Activated CD4-positive, CD25-positive, alpha-beta regulatory T cell treated with anti-CD3 and anti-CD28 coated beads, Interleukin-2, amount 50 U/mL, for 16 hours (primary cell): ENCODE results near the gene ITGA7.

Experiments
- DNase-seq: peaks from one replicate; pipeline ENCODE4 v3.0.0-alpha.2; 2020; ENCODE audit warnings: low read depth, low spot score

Gene ITGA7

DNA sequence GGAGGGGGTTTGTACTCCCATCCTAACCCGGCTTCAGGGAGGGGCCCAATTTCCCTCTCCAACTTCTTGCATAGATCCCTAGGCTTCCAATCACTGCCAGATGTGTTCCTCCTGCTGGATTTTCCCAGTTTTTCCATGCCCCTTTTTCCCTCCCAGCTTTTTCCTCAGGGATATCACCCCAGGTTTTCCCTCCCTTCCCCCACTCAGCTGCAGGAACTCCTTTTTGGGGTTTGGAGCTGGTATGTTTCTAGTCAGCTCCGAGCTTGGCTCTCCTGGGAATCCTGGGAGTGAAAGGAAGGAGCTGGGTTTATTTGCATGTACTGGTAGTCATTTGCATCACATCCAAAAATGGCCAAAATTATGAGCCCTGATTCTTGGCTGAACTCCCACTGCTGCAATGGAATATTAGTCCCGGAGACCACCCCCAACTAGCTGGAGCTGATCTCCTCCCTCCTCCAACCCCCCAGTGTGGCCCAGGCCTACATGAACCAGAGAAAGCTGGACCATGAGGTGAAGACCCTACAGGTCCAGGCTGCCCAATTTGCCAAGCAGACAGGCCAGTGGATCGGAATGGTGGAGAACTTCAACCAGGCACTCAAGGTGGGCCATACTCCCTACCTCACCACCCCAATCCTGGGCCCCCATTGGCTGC, 11.0 kb upstream of the ITGA7 start:
- no peak for DNase-seq

DNA sequence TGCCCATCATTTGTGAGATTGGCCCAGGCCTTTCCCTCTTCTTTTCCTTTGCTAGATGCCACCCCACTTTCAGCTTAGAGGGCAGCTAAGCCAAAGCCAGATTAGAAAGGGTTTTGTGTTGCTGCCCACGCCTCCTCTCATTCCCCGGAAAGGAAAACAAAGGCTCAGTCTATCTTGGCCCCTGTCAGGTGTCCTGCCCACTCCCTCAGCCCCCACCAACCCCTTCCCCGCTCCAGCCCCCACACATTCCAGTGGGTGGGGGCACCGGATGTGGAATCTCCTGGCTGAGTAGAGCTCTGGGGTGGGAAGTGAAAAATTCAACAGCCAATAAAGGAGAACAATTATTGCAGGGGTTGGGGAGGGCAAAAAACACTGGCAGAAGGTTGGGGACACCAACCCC, 10.3 kb upstream of the ITGA7 start:
- no peak for DNase-seq

DNA sequence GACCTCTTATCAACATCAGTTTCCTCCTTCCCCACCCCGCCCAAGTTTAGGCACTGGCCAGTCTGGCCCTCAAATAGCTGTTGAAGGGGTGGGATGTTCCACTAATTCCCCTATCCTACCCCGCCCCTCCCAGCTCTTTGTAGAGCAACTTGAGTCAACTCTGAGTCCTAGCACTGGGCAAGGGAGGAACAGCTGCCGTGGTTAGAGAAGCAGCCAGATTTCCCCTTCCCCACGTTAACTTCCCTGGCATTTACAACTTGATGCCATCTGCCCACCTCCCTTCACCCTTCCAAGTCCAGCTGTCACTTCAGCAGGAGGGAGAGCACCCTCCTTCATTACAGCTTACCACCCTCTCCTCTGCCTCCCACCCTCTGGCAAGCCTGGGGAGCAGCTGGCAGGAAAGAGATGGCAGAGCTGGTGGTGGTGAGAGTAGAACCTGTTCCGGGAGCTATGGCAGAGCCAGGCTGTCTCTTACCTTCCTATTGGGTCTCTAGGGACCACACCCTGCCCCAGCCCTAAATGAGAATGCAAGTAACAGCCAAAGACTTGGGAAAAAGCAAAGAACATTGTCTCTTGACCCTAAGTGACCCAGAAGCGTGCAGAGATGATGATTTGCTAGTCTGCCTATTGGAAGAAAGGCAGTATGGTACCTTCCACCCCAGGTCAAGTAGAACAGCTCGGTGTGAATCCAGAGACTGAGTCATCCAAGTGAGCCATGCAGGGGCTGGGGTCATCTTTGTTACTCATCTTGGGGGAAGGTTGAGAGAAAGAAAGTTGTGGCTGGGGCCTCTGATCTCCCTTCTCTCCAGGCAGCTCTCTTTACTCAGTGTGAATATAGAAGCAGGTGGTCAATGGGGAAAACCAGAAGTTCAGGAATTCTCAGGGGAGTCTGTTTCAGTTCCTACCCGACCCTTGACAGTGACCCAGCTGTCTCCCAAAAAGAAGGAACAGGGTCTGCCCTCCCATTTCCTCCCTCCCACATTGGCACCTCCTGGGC, 9.6 kb upstream of the ITGA7 start:
- DNase-seq = no peak

DNA sequence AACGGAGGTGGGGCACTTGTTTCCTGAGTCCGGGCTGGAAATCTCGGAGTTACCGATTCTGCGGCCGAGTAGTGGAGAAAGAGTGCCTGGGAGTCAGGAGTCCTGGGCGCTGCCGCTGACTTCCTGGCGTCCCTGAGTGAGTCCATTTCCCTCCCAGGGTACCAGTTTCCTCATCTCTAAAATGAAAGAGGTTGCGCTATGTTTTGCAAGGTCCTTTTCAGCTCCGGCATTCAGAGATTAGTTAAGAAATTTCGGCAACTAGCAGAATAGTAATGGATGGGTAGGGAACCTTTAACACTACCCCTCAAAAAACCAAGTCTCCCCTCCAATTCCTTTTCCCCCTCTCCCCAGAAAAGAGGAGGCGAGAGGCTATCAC, 8.9 kb upstream of the ITGA7 start:
- no peak for DNase-seq

DNA sequence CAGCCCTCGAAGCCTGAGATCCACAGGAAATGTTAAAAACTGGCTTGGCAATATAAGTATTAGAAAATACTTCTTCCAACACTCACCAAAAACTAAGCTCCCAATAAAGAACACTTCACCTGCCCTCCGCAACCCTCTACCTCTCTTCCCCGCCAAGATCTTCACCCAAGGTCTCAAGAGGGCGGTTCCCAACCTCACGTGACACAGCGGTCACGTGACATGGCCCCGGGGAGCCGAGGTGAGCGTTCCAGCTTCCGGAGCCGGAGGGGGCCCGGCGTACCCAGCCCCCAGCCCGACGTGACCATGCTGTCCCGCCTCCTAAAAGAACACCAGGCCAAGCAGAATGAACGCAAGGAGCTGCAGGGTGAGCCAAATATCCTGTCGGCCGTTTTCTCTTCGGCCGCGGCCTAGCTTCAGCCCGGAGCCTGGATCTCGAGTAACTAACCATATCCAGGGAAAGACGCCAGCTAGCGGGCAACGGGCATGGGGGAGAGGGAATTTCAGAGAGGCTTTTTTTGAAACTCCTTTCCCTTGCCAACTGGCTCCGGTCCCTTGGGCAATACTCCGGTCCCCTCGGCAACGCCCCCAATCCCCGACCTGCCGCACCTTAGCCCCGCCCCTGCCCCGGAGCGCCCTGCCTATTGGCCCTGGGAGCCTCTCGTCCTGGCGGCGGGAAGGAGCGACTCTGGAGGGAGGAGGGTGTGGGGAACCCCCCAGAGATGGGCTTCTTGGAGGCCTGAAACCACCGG, 8.3 kb upstream of the ITGA7 start, which contains the start of gene BLOC1S1:
BLOC1S1 (plus strand) TSS at position 214 of the 749 bp plus-strand sequence; CDS start at position 220, 6 bp downstream.
- peak; percentile 87 for DNase-seq

DNA sequence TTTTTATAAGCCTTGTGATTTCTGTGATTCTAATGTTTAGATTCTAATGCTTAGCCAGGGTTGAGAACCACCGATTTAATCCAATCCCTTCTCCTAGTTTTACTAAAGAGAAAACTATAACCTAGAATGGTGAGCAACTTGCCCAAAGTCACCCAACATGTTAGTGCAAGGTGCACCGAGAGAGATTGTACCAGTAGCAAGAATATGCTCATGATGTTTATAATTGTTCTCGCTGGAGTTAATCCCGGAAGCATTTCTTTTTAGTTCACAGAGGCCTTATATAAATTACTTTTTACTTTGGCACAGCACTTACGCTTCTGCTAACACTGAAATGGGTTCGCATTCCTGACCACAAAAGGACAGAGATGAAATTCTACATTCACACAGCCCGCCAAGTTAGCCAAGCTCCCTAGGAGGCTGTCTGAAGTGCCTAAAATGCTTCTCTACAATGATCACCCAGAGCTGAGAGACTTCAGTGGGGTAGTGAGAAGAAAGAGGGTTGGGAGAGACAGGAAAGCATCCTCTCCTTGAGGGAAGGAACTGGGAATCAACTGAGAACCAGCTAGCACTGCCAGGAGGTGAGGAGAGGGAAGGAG, 7.6 kb upstream of the ITGA7 start:
- DNase-seq = no peak

DNA sequence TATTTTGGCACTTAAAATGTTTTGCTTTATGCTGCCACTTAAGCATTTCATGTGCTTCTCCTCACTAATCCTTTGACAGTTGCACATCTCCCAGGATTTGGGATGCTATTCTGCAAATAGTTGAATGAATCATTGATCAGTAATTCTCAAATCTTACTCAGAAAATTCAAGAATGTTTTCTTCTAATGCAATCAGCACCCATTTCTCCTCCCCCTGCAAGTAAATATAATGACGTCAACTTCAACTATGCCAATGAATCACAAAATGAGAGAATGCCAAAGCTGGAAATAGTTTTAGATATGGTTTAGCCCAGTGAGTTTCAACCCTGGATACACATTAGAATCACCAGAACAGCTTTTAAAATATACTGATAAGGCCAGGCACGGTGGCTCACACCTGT, 6.0 kb upstream of the ITGA7 start:
- no peak for DNase-seq

DNA sequence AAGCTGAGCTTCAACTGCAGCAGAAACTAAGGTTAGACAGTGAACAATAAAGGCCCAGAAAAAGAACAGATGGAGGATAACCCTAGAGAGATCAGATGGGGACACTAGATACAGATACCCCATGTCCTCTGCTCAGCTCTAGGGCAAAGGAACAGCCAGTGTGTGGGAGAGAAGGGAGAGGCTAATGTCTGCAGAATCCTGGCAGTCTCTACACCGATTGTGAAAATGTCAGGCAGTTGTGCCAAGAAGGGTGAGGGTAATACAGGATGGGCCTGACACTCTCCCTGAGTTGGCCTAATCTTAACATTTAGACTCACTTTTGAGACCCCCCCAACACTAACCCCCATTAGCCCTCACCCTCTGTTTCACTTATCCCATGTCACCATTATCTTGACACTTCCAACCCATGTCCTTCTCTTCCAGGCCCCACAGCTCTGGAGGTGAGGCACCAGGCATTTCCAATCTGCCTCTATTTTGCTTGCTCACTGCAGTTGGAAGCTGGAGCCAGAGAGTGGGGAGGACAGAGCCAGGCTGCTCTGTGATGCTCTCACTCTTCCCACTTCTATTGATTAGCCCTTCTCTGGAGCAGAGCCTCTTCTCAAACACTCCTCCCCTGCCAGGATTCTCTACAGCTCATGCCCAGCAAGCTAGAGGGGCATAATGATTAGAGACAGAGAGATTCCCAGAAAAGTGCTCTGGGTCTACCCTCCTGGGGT, 5.2 kb upstream of the ITGA7 start:
- DNase-seq = no peak

DNA sequence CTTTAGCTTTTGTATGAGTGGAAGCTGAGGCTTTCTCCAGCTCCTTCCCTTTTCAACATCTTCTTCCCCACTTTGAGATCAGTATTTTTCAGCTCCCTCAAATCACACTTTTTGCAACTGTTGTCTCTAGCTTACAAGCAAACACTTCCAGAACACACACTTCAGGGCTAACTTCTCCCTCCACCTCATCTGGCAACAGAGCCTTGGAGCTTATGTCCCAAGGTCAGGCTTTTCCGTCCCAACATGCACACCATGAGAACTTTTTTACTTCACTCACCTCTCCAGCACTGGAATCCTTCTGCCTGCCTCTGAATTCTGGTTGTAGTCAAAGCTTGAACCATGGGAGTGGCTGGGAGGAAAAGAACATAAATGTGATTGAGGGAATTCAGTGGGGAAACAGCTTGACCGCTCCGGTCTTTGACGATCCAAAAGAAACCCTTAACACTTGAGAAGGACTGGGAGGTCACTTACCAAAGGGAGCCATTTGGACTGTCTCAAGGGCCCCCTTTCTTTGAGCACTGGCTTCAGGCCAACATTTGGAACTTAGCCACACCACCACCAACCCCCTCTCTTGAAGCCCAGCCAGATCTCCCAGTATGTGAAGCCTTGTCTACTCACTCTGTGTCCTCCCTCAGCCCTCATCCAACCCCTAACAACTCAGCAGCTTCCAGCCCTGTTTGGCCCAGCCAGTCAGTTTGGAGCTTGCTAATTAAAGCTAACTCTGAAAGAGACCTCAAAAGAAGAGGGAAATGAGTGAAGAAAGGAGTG, 4.3 kb upstream of the ITGA7 start:
- no peak for DNase-seq

DNA sequence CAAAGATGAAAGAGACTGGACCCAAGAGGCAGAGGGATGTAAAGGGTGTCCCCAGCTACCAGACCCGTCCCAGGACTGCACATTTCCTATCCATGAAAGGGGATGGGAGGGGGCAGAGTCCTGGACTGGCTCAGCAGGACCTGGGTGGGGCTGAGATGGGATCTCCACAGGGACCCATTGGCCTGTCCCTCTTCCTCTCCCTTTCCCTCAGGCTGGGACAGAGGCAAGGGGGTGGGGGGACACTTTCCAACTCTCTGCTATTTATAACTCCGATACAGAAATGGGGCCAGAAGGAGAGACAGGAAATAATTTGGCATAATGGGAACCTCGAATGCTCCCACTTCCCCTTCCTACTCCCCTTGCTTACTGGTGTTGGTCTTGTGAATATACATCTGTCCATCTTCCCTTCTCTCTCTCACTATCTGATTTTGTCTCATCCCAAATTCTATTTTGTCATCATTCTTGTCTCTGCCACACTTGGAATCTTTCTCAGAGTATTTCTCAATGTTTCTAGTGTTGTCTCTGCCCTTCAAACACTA, 1.1 kb upstream of the ITGA7 start:
- no peak for DNase-seq

DNA sequence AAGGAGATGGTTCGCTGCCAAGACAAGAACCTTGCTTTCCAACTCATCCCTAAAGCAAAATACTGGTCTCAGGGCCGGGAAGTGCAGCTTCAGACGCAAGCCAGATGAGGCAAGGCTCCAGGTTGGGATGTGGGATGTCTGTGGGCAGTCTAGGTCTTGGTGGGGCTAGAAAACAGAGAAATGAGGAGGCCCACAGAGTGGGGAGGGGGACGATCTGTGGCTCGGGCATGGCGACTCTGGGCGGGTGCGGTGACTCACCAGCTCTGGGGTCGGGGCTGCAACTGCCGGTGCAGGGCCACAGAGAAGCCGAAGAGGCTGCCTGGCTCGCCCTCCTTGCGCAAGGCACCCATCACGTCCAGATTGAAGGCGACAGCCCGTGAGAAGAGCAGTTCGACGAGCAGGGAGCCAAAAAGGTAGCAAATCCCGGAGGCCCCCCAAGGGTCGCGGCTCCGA, 459 bp downstream of the ITGA7 start:
- DNase-seq = no peak

DNA sequence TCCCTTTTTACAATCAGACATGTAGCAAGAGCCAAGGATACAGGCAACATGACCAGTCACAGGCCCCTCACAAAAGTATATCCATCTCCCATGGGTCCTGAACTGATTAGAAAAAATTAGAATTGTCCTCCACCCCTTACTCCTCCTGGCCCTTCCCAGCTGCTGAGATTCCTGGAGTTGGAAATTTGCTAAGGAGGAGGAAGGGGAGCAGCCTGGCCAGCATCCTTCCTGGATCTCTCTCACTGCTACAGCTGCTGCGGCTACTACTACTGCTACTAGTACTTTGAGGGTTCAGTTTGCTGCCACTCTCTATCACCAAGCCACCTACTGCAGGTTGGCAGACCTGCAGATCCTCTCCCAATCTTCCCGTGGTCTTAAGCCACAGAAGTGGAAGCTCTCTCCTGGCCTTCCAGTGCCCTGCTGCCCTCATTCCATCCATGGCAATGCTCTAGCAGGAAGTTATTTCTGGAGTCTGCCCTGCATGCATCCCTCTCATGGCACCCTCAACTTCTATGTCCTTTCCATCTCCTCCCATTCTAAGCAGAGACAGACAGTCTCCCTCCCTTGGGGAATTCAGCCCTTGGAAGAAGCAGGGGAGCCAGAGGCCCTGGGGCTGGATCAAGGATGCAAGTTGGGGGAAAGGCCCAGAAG, 1.0 kb downstream of the ITGA7 start:
- DNase-seq = no peak

DNA sequence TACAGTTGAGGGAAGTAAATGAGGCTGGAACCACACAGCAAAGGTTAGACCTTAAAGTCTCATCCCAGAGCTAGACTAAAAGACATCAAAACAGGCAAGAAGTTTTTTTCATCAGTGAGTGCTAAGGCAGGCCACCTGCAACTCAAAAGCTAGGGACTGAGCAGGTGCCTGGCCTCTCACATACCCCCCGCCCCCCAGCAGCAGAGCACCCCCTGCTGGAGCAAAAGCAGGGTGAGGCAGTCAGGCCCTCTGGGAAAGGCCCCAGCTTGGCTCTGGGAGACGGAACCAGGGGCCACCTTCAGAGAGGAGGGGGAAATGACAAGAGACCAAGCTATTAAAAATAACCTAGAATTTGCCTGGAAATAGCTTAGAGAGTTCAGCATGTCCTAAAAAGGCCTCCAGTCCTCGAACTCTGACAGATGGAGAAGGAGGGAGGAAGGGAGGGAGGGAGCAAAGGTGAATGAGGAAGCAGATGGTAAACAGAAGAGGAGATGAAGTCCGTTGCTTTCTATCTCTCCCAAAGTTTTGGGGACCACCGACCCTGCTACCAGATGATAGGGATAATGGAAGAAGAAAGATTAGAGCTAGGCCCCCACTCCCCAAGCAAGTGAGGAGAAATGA, 1.8 kb downstream of the ITGA7 start:
- no peak for DNase-seq

DNA sequence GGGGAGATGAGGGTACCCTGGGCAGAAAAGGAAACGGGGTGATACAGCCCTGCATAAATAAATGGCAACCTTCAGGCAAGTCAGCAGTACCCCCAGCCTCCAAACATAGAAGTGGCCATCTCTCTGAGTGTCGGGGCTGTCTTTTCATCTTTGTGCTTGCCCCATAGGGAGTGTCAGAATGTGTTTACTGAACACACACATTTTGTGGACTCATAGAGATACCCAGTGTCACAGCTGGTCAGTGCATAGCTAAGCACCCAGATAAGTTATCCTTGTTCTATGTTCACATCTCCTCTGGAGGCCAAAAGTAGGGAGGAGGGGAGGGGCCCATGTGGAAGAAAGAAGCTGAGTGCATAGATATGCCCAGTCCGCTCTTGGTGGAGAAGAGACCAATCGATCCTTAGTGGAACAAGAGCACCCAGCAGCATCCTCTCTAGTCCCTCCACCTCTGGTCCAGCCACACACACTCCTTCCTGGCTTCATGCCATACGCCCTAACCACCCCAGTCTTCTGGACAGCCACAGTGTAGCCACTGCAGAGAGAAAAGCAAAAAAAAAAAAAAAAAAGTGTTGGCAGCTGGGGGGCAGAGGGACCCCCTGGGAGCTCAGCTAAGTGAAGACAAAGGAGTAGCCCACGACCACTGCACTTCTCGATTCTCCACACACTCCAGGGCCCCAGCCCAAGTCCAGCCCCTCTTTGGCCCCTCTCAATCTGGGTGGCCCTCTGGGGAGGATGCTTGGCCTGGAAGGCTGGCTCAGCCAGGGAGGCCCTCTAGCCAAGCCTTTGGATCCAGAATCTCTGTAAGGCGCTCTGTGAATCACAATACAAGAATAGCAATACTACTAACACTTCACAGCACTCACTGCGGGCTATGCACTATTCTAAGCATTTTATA, 2.6 kb downstream of the ITGA7 start:
- DNase-seq = no peak

DNA sequence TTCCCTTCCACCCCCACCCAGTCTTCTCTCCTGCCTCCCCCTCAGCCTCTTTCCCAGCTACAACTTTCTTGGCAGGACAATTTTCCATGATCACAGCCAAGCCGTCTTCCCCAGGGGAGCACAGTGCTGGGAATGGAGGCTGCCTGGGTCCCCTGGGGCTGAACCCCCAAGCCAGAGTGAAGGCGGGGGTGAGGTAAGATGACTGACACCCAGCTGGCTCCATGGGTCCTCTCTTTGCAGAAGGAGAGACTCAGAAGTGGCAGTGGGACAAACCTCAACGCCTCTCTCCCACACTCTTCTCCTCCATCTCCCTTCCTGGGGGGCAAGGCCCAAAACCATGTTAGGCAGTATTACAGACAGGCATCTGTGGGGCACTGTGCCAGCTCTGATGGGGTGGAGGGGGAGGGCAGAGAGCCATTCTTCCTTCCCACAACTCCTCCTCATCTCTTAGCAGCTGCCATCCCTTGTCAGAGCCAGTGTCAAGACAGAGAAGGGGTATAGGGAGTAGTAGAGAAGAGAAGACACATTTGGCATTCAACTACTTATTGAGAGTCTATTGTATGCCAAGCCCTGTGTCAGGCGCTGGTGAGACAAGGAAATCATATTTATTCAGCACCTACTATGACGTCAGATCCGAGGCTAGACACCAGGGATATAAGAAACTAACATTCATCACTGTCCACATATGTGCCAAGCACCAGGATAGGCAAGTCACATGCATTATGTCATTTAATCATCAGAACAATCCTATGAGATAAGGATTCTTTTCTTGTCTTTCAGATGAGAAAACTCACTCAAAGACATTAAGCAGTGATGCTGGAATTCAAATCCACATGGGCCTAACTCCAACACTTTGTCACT, 3.6 kb downstream of the ITGA7 start:
- DNase-seq = no peak

DNA sequence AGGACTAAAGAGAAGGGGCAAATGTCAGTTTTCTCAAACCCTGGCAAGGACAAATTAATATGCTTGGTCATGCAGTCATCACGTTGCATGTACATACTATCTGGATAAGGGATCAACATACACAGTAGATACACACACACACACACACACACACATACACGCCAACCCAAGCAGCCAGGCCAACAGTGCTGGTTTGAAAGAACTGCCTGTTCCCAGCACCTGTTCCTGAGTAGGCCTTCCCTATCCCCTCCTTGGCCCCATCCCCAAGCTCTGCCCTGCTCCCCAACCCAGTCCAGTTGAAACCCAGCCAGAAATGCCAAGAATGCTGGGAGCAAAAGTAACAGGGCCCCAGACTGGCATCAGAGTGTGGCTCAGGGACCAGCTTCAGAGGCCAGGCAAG, 4.4 kb downstream of the ITGA7 start:
- no peak for DNase-seq

DNA sequence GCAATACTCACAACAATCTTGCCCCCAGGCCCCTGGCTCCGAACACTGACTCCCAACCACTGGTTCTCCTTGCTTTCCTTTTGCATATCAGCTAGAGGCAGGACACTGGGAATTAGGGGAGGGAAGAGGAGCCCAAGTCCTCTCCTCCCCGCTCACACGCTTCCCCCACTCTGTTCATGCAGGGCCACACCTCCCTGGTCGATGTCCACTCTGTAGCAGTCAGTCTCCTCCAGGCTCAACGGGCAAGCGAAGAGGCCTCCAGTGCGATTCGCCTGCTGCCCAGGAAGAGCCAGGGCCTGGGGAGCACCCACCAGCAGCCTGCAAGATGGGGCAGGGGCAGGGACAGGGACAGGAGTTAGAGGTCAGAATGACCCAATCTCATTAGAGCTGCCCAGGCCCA, 4.8 kb downstream of the ITGA7 start:
- DNase-seq = no peak
